DOHH2 (cell line): ENCODE measurements around the gene TRABD.
"Not testable (repeated sequence)": the region's sequence is repeated elsewhere in the genome, so short reads cannot be mapped to it uniquely, and the experiment has no call there.

Source experiments
- H3F3A ChIP-seq: fragments of 200-600 bp; sonication (generic), shearing (Covaris generic); 2 replicates; pipeline ENCODE4 v1.6.0; 2016; ENCODE audit warnings: antibody characterized with exemption, mild to moderate bottlenecking; ENCODE audit not compliant: control insufficient read depth, insufficient read depth
- H3K27ac ChIP-seq: fragments of 200-600 bp; sonication (generic); 2 replicates; pipeline ENCODE4 v1.5.1; 2014; ENCODE audit warnings: low read depth, mild to moderate bottlenecking, low read length, moderate library complexity
- H3K27me3 ChIP-seq: fragments of 200-600 bp; sonication (generic); 2 replicates; pipeline ENCODE4 v1.6.1; 2014; ENCODE audit warnings: mild to moderate bottlenecking, low read length, mixed read lengths; ENCODE audit not compliant: control insufficient read depth
- H3K36me3 ChIP-seq: fragments of 200-600 bp; sonication (generic); 2 replicates; pipeline ENCODE4 v1.6.1; 2014; ENCODE audit warnings: mild to moderate bottlenecking, low read length, moderate library complexity, mixed read lengths; ENCODE audit not compliant: control insufficient read depth
- H3K4me1 ChIP-seq: fragments of 200-600 bp; sonication (generic); 2 replicates; pipeline ENCODE4 v1.6.1; 2014; ENCODE audit warnings: mild to moderate bottlenecking, low read length, mixed read lengths; ENCODE audit not compliant: control insufficient read depth
- H3K4me2 ChIP-seq: fragments of 200-600 bp; sonication (generic); 2 replicates; pipeline ENCODE4 v1.6.0; 2014; ENCODE audit warnings: mild to moderate bottlenecking, low read length, moderate library complexity
- H3K4me3 ChIP-seq: fragments of 200-600 bp; sonication (generic); 2 replicates; pipeline ENCODE4 v1.5.1; 2014; ENCODE audit warnings: mild to moderate bottlenecking, low read length, mixed read lengths
- H3K79me2 ChIP-seq: fragments of 200-600 bp; sonication (generic); 2 replicates; pipeline ENCODE4 v1.6.1; 2014; ENCODE audit warnings: mild to moderate bottlenecking, low read length, mixed read lengths; ENCODE audit not compliant: control insufficient read depth
- H3K9me2 ChIP-seq: fragments of 200-600 bp; sonication (generic); replicated peaks from 2 replicates; pipeline ENCODE4 v1.6.1; 2014; ENCODE audit warnings: mild to moderate bottlenecking, low read length, mixed read lengths; ENCODE audit not compliant: control insufficient read depth
- H3K9me3 ChIP-seq: fragments of 200-600 bp; sonication (generic); 2 replicates; pipeline ENCODE4 v1.6.1; 2014; ENCODE audit warnings: antibody characterized with exemption, low read length, mixed read lengths; ENCODE audit not compliant: control insufficient read depth, insufficient read depth
- H4K20me1 ChIP-seq: fragments of 200-600 bp; sonication (generic); 2 replicates; pipeline ENCODE4 v1.6.0; 2014; ENCODE audit warnings: low read depth, mild to moderate bottlenecking, antibody characterized with exemption, low read length, moderate library complexity; ENCODE audit not compliant: control insufficient read depth, insufficient read depth
- EZH2phosphoT487 ChIP-seq: fragments of 200-600 bp; sonication (generic); IDR thresholded peaks from 2 replicates; pipeline ENCODE4 v1.6.1; 2017; ENCODE audit warnings: borderline replicate concordance, mild to moderate bottlenecking, antibody characterized with exemption, low read length, moderate library complexity, mixed read lengths
- TF ChIP-seq, protein P1 (sequence below): fragments of 200-600 bp; sonication (generic); IDR thresholded peaks from one replicate; pipeline ENCODE4 v1.5.1; 2014; ENCODE audit warnings: antibody characterized with exemption, mild to moderate bottlenecking, low read depth, low read length; ENCODE audit not compliant: poor library complexity, severe bottlenecking

TRABD gene

DNA sequence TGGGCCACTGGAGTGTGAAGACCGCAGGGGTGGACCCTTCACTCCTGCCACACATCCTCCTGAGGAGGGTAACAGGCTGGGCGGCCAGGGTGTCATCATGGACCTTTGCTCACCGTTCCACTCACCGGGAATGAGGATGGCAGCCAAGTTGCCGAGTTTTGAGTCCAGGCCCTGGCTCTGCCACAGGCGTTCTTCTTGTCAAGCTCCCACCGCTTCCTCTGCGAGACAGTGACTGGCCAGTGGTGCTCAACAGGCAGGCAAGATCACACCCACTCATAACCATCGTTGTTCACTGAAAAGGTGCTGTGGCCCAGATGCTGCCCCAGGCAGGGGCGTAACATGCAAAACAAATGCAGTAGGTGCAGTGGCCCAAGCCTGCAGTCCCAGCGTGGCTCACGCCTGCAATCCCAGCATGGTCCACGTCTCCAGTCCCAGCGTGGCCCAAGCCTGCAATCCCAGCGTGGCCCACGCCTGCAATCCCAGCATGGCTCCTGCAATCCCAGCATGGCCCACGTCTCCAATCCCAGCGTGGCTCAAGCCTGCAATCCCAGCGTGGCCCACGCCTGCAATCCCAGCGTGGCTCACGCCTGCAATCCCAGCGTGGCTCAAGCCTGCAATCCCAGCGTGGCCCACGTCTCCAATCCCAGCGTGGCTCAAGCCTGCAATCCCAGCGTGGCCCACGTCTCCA is 20.1 kb upstream of the TRABD start:
- TF ChIP-seq, protein P1, sequence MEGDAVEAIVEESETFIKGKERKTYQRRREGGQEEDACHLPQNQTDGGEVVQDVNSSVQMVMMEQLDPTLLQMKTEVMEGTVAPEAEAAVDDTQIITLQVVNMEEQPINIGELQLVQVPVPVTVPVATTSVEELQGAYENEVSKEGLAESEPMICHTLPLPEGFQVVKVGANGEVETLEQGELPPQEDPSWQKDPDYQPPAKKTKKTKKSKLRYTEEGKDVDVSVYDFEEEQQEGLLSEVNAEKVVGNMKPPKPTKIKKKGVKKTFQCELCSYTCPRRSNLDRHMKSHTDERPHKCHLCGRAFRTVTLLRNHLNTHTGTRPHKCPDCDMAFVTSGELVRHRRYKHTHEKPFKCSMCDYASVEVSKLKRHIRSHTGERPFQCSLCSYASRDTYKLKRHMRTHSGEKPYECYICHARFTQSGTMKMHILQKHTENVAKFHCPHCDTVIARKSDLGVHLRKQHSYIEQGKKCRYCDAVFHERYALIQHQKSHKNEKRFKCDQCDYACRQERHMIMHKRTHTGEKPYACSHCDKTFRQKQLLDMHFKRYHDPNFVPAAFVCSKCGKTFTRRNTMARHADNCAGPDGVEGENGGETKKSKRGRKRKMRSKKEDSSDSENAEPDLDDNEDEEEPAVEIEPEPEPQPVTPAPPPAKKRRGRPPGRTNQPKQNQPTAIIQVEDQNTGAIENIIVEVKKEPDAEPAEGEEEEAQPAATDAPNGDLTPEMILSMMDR, result no peak
- TF ChIP-seq EZH2phosphoT487, result no peak
- Histone ChIP-seq H3K27ac (no peak overlapping the region), H3K9me2 (no peaks in the 10 kb centered on the region), H3F3A (no peaks in the 10 kb centered on the region), H3K4me3 (no peak overlapping the region), H3K4me1 (peaks cover 9% of the 10 kb centered on the region), H3K4me2 (no peak overlapping the region), H3K27me3 (peaks cover 19% of the 10 kb centered on the region), H3K79me2 (no peaks in the 10 kb centered on the region), H3K36me3 (no peaks in the 10 kb centered on the region), H3K9me3 (no peaks in the 10 kb centered on the region; the same call in 1 of the 2 replicates), H4K20me1 (no peaks in the 10 kb centered on the region)

DNA sequence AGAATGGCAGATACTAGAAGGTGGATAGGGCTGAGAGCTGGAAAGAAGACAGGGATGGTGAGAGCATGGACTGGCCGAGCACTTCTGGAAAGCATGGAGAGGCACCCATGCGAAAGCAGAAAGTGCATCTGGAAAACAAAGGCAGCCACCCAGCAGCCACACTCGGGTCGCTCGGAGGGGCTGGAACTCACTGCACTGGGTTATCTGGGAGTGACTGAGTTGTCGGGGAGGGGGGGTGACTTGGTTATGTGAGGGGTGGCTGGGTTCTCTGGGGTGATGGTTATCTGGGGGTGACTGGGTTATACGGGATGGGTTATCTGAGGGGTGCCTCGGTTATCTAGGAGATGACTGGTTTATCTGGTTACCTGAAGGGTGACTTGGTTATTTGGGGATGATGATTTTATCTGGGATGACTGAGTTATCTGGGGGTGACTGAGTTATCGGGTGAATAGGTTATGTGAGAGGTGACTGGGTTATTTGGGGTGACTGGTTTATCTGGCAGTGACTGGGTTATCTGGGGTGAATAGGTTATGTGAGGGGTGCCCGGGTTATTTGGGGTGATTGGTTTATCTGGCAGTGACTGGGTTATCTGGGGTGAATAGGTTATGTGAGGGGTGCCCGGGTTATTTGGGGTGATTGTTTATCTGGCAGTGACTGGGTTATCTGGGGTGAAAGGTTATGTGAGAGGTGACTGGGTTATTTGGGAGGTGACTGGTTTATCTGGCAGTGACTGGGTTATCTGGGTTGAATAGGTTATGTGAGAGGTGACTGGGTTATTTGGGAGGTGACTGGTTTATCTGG is 17.8 kb upstream of the TRABD start:
- H3K36me3 ChIP-seq, result no peaks in the 10 kb centered on the region
- H3K4me2 ChIP-seq, result no peak overlapping the region
- H3K79me2 ChIP-seq, result no peaks in the 10 kb centered on the region
- peaks cover 19% of the 10 kb centered on the region for H3K27me3 ChIP-seq
- TF ChIP-seq EZH2phosphoT487, result no peak
- TF ChIP-seq, protein P1, result no peak
- H3F3A ChIP-seq, result no peaks in the 10 kb centered on the region
- no peaks in the 10 kb centered on the region for H4K20me1 ChIP-seq
- no peak overlapping the region for H3K4me3 ChIP-seq
- peaks cover 7% of the 10 kb centered on the region for H3K4me1 ChIP-seq
- H3K9me2 ChIP-seq, result no peaks in the 10 kb centered on the region
- H3K27ac ChIP-seq, result no peak overlapping the region
- no peaks in the 10 kb centered on the region; the same call in 1 of the 2 replicates for H3K9me3 ChIP-seq

DNA sequence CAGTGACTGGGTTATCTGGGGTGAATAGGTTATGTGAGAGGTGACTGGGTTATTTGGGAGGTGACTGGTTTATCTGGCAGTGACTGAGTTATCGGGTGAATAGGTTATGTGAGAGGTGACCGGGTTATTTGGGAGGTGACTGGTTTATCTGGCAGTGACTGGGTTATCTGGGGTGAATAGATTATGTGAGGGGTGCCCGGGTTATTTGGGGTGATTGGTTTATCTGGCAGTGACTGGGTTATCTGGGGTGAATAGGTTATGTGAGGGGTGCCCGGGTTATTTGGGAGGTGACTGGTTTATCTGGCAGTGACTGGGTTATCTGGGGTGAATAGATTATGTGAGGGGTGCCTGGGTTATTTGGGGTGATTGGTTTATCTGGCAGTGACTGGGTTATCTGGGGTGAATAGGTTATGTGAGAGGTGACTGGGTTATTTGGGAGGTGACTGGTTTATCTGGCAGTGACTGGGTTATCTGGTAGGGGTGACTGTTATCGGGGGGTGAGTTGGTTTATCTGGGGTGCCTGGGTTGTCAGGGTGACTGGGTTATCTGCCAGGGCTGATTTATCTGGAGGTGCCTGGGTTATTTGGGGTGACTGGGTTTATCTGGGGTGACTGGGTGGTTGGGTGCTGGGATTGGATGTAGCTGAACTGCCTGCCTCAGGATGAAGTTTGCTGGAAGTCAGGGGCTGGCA is 17.1 kb upstream of the TRABD start:
- H3K36me3 ChIP-seq, H3K4me1 ChIP-seq, H4K20me1 ChIP-seq, H3K9me2 ChIP-seq, H3K27ac ChIP-seq, H3K4me2 ChIP-seq, H3K9me3 ChIP-seq, H3K4me3 ChIP-seq, H3K79me2 ChIP-seq, H3F3A ChIP-seq: not testable (repeated sequence)
- H3K27me3 ChIP-seq, result peaks cover 19% of the 10 kb centered on the region
